Esophagus (tissue), 2 donors: Measurements from ENCODE around the gene GARIN5B. TPM values are rescaled to one million over a fixed set of nuclear protein-coding genes. Genes with fewer than 3 reads are reported as not detected.
"Not testable (repeated sequence)": the region's sequence is repeated elsewhere in the genome, so short reads cannot be mapped to it uniquely, and the experiment has no call there.

Source experiments
- H3K27ac ChIP-seq, 2 donors: one replicate each; pipeline ENCODE4 v1.5.1; 2013; ENCODE audit warnings: low read depth in 2 of 2, mild to moderate bottlenecking in 2 of 2, inconsistent platforms in 1 of 2, low read length in 1 of 2, moderate library complexity in 1 of 2
- H3K27me3 ChIP-seq, 2 donors: one replicate each; pipeline ENCODE4 v1.6.1; 2013; ENCODE audit warnings: low read length in 2 of 2, control low read depth in 1 of 2, mild to moderate bottlenecking in 1 of 2; ENCODE audit not compliant: insufficient read depth in 2 of 2, control insufficient read depth in 1 of 2
- H3K36me3 ChIP-seq, 2 donors: one replicate each; pipeline ENCODE4 v1.6.1; 2013; ENCODE audit warnings: low read length in 1 of 2; ENCODE audit not compliant: control insufficient read depth in 2 of 2, insufficient read depth in 2 of 2
- H3K4me1 ChIP-seq, 2 donors: one replicate each; pipeline ENCODE4 v1.6.1; 2013; ENCODE audit warnings: low read length in 1 of 2; ENCODE audit not compliant: control insufficient read depth in 2 of 2, insufficient read depth in 2 of 2
- H3K4me3 ChIP-seq, 2 donors: one replicate each; pipeline ENCODE4 v1.5.1; 2013; ENCODE audit warnings: low read length in 2 of 2, mild to moderate bottlenecking in 2 of 2, low read depth in 1 of 2, moderate library complexity in 1 of 2
- H3K9me3 ChIP-seq, 2 donors: one replicate each; pipeline ENCODE4 v1.6.1; 2013; ENCODE audit warnings: mild to moderate bottlenecking in 2 of 2, low read depth in 1 of 2, low read length in 1 of 2, moderate library complexity in 1 of 2; ENCODE audit not compliant: control insufficient read depth in 2 of 2, insufficient read depth in 1 of 2
- WGBS, 2 donors: extraction: QIAGEN DNeasy Blood & Tissue Kit; methylation state at CpG; one replicate each; pipeline ENCODE4 v1.1.7; 2013; 5-methylcytosine and 5-hydroxymethylcytosine counted together
- polyA plus RNA-seq, 2 donors: library from polyadenylated mRNA; stranded (reverse); fragments of 200-250 nt; gene quantifications; one replicate each; pipeline ENCODE4 v1.2.3, GENCODE V29; 2013
- donor health status: healthy with polysubstance abuse.
- donor health status: Bipolar disorder and iron deficiency.

GARIN5B gene
- polyA plus RNA-seq, 2 donors, result not detected

DNA sequence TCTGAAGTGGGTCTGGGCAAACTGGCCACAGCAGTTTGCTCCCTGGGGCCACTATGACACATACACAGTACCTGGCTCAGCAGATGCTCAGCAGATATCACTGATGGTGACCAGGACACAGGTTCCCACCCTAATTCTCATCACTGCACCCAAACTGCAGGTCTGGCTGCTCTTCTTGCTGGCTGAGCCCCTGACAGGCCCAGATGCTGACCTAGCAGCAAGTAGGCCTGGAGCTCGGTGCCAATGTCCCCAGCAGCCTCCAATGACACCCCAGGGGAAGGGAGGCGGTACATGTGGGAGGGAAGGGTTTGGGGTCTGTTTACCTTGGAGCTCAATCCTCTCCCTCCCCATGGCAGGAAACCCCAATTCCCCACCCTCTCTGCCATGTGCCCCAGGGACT is 39.4 kb upstream of the GARIN5B start:
- WGBS, 2 donors, result 74 to 83% methylated on average over 2 of the region's 2 CpGs
- H3K36me3 ChIP-seq, result peaks cover 7 to 26% of the 10 kb centered on the region in 2 donors
- no peak overlapping the region for H3K27ac ChIP-seq
- H3K9me3 ChIP-seq, result no peaks in the 10 kb centered on the region
- no peaks in the 10 kb centered on the region for H3K27me3 ChIP-seq
- H3K4me1 ChIP-seq, result peaks cover 5 to 30% of the 10 kb centered on the region in 2 donors
- no peak overlapping the region for H3K4me3 ChIP-seq

DNA sequence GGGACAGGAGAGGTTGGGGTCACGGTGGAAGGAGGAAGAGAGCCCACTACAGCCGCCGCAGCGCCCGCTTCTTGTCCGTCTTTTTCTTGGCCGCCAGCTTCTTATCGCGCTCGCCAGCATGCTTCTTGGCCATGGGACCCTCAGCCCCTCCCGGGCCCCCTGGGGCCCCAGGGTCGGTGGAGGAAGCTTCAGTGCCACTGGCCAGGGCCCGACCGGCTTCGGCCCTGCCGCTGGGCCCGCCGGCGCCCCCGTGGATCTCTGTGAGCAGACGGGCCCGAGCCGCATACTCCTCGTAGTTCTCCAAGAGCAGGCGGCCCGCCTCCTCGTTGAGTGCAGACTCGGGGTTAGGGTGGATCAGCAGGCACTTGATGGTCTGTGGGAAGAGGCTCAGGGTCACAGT is 38.3 kb upstream of the GARIN5B start:
- not testable (repeated sequence) for H3K27ac ChIP-seq, H3K27me3 ChIP-seq, H3K4me3 ChIP-seq, H3K9me3 ChIP-seq
- Histone ChIP-seq H3K4me1 (peaks cover 5 to 25% of the 10 kb centered on the region in 2 donors), H3K36me3 (peaks cover 7 to 26% of the 10 kb centered on the region in 2 donors)
- WGBS, 2 donors, result 87 to 91% methylated on average over 13 to 23 of the region's 28 CpGs

DNA sequence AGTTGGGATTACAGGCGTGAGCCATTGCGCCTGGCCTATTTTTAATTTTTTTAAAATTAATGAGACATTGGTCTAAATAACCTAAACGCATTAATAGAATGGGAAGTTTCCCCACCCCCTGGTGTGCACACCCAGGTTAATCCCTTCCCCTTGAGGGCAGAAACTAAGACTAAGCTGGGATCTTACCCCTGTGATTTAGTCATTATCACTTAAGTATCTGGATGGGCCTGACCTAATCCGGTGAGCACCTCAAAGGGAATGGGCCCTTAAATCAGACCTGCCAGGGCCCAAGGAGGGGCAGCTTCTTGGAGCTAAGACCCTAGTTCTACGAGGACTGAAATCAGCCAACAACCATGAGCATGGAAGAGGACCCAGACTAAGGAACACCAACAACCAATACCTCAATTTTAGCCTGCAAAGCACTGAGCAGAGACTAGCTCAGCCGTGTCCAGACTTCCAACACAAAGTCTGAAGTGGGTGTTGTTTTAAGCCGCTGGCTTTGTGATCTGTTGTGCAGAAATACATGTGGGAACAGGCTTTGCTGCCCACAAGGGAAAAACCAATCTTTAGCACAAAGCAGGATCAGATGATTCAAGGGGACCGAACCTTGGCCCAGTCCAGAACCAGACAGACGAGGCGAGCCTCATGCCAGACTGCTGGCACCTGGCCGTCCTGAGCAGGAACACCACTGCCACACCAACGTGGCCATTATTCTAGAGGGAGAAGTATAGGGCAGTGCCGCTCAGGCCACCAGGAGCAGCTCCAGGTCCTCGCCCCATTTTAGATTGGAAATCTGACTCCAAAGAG is 37.4 kb upstream of the GARIN5B start:
- 50 to 67% methylated on average over 14 of the region's 14 CpGs for WGBS, 2 donors
- H3K27me3 ChIP-seq, result no peaks in the 10 kb centered on the region
- H3K36me3 ChIP-seq, result peaks cover 7 to 24% of the 10 kb centered on the region in 2 donors
- no peaks in the 10 kb centered on the region for H3K9me3 ChIP-seq
- H3K4me1 ChIP-seq, result peaks cover 2 to 16% of the 10 kb centered on the region in 2 donors
- peak overlapping the region; percentile 76 to 77 for H3K27ac ChIP-seq
- H3K4me3 ChIP-seq, result no peak overlapping the region

DNA sequence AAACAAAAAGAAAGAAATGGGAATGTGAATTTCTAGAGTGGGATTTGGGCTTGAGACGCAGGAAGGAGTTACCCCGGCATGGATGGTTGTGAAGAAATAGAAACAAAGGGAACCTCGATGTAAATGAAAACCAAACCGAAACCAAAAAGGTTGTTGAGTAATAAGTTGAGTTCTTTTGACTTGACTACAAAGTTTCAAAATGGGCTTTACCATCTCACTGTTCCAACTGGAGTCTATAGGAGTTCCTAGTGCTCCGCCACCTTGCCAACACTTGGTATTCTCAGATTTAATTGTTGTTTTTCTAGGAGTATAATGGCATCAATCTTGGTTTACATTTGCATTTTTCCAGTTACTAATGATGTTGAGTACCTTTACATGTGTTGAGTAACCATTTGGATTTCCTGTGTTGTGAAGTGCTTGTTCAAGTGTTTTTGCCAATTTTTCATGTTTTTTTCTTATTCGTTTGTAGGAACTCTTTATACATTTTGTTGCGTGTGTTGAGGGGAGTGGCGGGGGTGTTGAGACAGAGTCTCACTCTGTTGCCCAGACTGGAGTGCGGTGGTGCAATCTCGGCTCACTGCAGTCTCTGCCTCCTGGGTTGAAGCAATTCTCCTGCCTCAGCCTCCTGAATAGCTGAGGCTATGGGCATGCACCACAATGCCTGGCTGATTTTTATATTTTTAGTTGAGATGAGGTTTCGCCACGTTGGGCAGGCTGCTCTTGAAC is 35.3 kb upstream of the GARIN5B start:
- H3K4me3 ChIP-seq, result no peak overlapping the region
- WGBS, 2 donors, result 81 to 82% methylated on average over 12 of the region's 12 CpGs
- no peaks in the 10 kb centered on the region for H3K9me3 ChIP-seq
- H3K27me3 ChIP-seq, result no peaks in the 10 kb centered on the region
- no peak overlapping the region for H3K27ac ChIP-seq
- peaks cover 7 to 15% of the 10 kb centered on the region in 2 donors for H3K36me3 ChIP-seq
- peaks cover 2 to 14% of the 10 kb centered on the region in 2 donors for H3K4me1 ChIP-seq

DNA sequence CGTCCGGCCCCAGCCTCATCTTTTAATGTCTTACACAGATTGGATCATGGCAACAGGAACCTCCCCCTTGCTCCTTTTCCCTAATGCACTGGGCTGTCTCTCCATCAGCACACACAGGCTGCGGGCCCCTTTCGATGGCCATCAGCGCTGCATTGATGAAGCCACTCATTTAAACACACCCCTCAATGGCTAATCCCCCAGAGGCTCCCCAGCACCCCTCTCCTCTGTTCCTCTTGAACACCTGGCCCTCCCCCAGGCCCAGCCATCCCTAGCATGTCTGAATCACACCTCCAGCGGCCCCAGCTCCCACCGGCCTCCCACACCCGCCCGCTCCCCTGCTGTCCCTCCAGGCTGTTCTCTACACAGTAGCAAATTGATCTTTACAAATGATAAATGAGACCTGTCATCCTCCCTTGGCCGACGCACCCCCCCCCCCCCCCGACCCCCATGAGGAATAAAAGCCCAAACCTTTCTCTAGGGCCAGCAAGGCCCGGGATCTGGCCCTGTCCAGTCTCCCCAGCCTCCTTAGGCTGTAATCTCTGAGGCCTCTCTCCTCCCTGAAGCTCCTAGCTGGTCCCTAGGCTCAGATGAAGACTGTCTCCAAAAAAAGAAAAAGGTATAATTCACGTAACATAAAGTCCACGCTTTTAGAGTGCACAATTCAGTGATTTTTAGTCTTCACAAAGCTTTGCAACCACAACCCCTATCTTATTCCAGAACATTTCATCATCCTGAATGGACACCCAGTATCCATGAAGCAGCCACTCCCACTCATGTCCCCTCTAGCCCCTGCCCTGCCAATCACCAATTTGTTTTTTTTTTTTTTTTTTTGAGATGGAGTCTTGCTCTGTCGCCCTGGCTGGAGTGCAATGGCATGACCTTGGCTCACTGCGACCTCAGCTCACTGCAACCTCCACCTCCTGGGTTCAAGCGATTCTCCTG is 30.0 kb upstream of the GARIN5B start:
- WGBS, 2 donors, result 67 to 69% methylated on average over 18 of the region's 18 CpGs
- Histone ChIP-seq H3K4me1 (peaks cover 6 to 15% of the 10 kb centered on the region in 2 donors), H3K4me3 (no peak overlapping the region), H3K27me3 (no peaks in the 10 kb centered on the region), H3K9me3 (no peaks in the 10 kb centered on the region), H3K36me3 (peaks cover 8 to 19% of the 10 kb centered on the region in 2 donors), H3K27ac (peak overlapping the region in 1 of 2 donors; percentile 15)

DNA sequence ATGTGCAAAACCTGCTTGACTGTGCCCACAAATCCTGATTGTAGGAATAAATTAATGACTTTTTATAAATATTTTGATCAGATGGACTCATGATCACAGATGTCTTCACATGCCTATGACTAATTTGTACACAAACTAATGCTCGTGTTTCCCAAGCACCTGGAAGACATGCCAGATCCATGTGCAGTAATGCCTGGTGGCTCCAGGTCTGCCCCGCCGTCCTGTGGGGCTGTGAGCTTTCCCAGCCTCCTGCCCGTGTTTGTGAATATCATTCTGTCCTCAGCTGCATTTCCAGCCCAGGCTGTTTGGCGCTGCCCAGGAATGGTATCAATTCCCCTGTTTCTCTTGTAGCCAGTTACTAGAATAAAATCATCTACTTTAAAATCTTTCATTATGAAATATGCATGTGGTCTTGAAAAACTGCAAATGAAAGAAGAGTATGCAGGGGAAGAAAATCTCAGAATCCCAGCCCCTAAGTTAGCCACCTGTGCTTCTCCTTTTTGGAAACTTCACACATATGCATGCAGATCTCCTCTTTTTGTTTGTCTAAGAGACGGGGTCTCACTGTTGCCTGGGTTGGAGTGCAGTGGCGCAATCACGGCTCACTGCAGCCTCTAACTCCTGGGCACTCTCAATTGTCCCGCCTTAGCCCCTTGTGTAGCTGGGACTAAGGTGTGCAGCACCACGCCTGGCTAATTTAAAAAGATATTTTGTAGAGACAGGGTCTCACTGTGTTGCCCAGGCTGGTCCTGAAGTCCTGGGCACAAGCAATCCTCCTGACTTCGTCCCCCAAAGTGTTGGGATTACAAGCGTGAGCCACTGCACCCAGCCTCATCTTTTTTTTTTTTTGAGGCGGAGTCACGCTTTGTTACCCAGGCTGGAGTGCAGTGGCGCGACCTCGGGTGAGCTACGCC is 28.9 kb upstream of the GARIN5B start:
- peaks cover 13 to 25% of the 10 kb centered on the region in 2 donors for H3K4me1 ChIP-seq
- H3K36me3 ChIP-seq, result peaks cover 14 to 29% of the 10 kb centered on the region in 2 donors
- WGBS, 2 donors, result 72 to 76% methylated on average over 18 of the region's 18 CpGs

DNA sequence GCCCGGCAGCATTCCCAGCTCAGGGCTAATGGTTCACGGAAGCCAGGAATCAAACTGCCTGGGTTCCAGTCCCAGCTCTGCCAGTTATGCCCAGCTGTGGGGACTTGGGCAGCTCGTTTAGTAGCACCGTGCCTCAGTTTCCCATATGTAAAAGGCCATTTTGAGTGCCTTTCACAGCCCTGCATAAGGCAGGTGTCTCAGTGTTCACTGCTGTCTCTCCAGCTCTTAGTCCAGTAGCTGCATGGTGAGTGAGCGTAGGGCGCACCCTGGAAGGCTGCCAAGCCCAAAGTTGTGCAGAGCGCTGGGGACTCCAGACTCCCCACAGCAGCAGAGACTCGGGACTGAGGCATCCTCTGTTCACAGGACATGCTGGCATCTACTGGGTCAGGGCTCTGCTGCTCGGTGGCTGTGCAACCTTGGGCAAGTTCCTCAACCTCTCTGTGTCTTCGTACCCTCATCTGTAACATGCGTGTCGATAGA is 28.2 kb upstream of the GARIN5B start:
- Histone ChIP-seq H3K4me1 (peaks cover 13 to 25% of the 10 kb centered on the region in 2 donors), H3K4me3 (no peak overlapping the region), H3K36me3 (peaks cover 14 to 31% of the 10 kb centered on the region in 2 donors), H3K9me3 (no peaks in the 10 kb centered on the region), H3K27me3 (no peaks in the 10 kb centered on the region), H3K27ac (no peak overlapping the region)
- 73 to 80% methylated on average over 12 of the region's 12 CpGs for WGBS, 2 donors

More for the DNA sequence above, 28.9 kb upstream of the GARIN5B start:
- Histone ChIP-seq H3K27ac (no peak overlapping the region), H3K9me3 (no peaks in the 10 kb centered on the region), H3K27me3 (no peaks in the 10 kb centered on the region), H3K4me3 (no peak overlapping the region)

DNA sequence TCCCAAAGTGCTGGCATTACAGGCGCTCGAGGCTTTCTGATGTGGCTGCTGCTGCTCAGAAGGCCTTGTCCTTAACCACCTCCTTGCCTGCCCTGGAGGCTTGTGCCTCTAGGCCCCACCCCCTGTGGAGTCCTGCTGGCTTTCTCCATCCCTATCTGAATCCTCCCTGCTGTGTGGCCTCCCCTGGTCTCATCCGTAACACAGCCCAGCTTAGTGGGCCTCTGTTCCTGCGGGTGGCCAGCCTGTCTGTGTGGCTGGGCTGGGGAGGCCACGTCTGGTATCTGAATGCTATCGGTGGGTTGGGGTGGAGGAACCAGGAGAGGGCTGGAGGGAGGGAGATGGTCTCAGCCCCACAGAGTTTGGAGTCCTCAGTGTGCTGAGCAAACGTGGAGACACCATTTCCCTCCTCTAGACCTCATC is 27.4 kb upstream of the GARIN5B start:
- Histone ChIP-seq H3K27ac (no peak overlapping the region), H3K9me3 (no peaks in the 10 kb centered on the region), H3K4me3 (no peak overlapping the region), H3K27me3 (no peaks in the 10 kb centered on the region), H3K36me3 (peaks cover 14 to 31% of the 10 kb centered on the region in 2 donors), H3K4me1 (peaks cover 13 to 25% of the 10 kb centered on the region in 2 donors)
- 72 to 76% methylated on average over 7 of the region's 7 CpGs for WGBS, 2 donors
